Activated T-cell treated with anti-CD3 and anti-CD28 coated beads, Interleukin-2, amount 50 U/mL, for 1 hour (primary cell): ENCODE results near the gene PAGR1.
"Not testable (repeated sequence)": the region's sequence is repeated elsewhere in the genome, so short reads cannot be mapped to it uniquely, and the experiment has no call there.

Experiments
- DNase-seq: peaks from one replicate; pipeline ENCODE4 v3.0.0-alpha.2; 2020

Gene PAGR1

GRCh38 chr16:29815793-29816693, at the start of gene PAGR1:
TSS of gene PAGR1 (plus strand) at chr16:29816152. CDS start at chr16:29816526, 374 bp downstream.
- DNase-seq, result peak; percentile 99

GRCh38 chr16:29766571-29766970, 49.4 kb upstream of the PAGR1 start:
- no peak for DNase-seq

GRCh38 chr16:29767062-29767461, 48.9 kb upstream of the PAGR1 start:
- DNase-seq, result no peak

DNA sequence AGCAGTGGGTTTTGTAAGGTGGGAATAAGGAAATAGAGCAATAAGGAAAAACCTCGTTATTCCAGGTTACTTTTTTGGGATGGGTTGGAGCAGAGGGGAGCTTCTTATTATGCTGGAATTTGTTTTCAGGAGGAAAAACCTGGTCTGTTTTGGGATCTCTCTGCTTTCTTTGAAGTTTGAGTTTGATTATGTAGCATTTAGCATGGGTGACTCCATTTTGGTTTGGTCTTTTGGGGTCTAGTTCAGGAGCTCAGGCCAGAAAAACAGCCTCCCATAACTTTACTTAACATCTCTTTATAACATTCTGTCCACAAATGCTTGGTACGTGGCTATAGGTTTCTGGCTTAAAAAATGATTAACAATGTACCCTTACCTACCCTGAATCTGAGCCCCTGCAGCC, 46.4 kb upstream of the PAGR1 start:
- DNase-seq, result no peak

GRCh38 chr16:29770250-29770929, 45.6 kb upstream of the PAGR1 start:
- DNase-seq, result no peak

GRCh38 chr16:29772330-29772729, 43.6 kb upstream of the PAGR1 start:
- not testable (repeated sequence) for DNase-seq

DNA sequence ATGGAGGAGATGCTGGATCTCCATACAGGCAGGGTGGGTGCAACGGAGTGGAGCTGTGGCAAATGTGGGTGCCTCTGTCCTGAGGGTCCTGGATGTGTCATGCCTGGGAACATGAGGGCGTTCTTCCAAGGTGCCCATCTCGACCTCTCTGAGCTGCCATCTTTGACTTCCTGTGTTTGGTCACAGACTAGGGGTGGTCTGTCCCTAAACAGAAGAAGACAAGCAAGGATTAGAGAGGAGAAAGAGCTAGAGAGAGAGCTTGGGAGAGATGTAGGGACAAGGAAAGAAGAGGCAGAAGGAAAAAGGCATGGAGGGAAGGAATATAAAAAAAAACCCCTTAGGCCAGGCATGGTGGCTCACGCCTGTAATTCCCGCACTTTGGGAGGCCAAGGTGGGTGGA, 41.2 kb upstream of the PAGR1 start:
- DNase-seq, result no peak

DNA sequence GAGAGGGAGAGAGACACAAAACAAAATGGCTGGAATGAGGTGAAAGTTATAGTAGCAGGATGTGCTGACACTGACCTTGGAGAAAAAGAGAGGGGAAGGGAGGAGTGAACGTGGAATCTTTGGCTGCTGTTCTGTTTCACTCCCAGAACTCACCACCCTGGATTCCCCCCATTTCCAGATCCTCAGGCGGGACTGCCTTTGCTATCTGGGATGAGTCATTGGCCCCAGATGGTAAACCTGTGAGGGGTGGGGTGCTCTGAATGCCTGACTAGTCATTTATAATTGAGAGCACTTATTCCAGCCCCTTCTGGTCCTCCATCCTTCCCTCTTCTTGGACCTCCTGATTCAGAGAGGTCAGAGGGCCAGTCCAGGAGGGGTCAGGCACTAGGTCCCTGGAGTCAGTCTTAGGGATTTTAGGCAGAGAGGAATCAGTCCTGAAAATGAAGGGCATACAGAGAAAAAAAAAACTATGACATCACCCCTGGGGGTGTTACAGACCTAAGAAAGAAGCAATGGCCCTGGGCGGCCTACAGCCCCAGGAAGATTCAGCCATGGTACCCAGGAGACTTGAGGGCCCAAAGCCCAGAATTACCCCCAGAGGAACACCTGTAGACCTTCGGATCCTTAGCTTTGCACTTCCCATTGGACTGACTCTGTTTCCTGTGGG, 40.1 kb upstream of the PAGR1 start:
- DNase-seq, result no peak

- DNase-seq, result no peak
These were observed 38.2 kb upstream of the PAGR1 start, which contains the start of gene ZG16 for GRCh38 chr16:29777576-29778350. TSS of gene ZG16 (plus strand) at chr16:29778256. CDS start at chr16:29779267, 1,011 bp downstream.

- DNase-seq, result no peak
These were observed 36.5 kb upstream of the PAGR1 start for GRCh38 chr16:29779474-29779873.

DNA sequence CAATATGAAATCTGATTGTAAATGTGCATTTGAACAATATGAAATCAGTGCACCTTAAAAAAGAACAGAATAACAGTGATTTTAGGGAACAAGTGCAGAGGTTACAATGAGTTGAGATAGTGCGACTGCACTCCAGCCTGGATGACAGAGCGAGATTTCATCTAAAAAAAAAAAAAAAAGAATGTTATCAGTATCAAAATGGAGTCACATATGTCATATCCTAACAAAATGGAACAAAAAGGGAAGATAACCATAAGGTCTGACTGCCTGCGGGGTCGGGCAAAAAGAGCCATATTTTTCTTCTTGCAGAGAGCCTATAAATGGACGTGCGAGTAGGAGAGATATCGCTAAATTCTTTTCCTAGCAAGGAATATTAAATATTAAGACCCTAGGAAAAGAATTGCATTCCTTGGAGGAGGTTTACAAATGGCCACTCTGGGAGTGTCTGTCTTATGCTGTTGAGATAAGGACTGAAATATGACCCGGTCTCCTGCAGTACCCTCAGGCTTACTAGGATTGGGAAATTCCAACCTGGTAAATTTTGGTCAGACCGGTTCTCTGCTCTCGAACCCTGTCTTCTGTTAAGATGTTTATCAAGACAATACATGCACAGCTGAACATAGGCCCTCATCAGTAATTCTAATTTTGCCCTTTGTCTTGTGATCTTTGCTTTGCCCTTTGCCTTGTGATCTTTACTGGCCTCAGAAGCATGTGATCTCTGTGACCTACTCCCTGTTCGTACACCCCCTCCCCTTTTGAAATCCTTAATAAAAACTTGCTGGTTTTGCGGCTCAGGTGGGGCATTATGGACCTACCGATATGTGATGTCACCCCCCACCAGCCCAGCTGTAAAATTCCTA, 32.6 kb upstream of the PAGR1 start:
- DNase-seq, result not testable (repeated sequence)

GRCh38 chr16:29784157-29784556, 31.8 kb upstream of the PAGR1 start:
- no peak for DNase-seq

GRCh38 chr16:29784901-29785500, 31.0 kb upstream of the PAGR1 start:
- DNase-seq, result peak; percentile 84

DNA sequence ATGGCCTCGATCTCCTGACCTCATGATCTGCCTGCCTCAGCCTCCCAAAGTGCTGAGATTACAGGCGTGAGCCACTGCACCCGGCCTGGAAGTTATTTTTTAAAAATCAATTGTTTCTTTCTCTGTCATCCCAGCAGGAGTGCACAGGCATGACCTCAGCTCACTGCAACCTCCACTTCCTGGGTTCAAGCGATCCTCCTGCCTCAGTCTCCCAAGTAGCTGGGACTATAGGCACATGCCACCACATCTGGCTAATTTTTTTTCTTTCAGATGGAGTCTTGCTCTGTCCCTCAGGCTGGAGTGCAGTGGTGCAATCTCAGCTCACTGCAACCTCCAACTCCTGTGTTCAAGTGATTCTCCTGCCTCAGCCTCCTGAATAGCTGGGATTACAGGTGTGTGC, 28.8 kb upstream of the PAGR1 start:
- not testable (repeated sequence) for DNase-seq

DNA sequence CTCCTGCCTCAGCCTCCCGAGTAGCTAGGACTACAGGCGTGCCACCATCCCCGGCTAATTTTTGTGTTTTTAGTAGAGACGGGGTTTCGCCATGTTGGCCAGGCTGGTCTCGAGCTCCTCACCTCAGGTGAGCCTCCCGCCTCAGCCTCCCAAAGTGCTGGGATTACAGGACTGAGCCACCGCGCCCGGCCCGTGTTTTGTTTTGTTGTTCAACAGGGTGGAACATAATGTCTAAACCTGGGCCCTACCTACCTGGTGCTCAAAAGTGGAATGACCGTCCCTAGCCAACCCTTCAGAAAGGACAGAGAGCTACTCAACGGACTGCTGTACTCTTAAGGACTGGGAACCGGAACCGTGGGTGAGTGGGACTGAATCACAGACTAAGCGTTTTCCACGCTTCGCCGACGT, 26.2 kb upstream of the PAGR1 start:
- no peak for DNase-seq

GRCh38 chr16:29790183-29790948, 25.6 kb upstream of the PAGR1 start, which contains the start of gene KIF22:
TSS of gene KIF22 (plus strand) at chr16:29790751. CDS start at chr16:29790760, 9 bp downstream.
- DNase-seq, result peak; percentile 99

GRCh38 chr16:29790949-29791844, 24.8 kb upstream of the PAGR1 start:
- DNase-seq, result no peak

- no peak for DNase-seq
These were observed 23.8 kb upstream of the PAGR1 start for GRCh38 chr16:29791845-29792807.
